IMR-90 (cell line): ENCODE data around the gene MFN2.

Source experiments
- BHLHE40 ChIP-seq: fragments of 150-350 bp; IDR thresholded peaks from 2 replicates; pipeline ENCODE4 v1.6.1; 2016; ENCODE audit warnings: mild to moderate bottlenecking, low read depth, low read length
- CEBPB ChIP-seq: IDR thresholded peaks from 2 replicates; pipeline ENCODE4 v1.6.1; 2012; ENCODE audit warnings: low read depth, low read length, improper control_type of control experiment
- CTCF ChIP-seq: conservative IDR thresholded peaks from 2 replicates; pipeline ENCODE4 v1.5.1; 2012; ENCODE audit warnings: mild to moderate bottlenecking, low read depth, low read length, improper control_type of control experiment
- ELK1 ChIP-seq: fragments of 150-350 bp; IDR thresholded peaks from 2 replicates; pipeline ENCODE4 v1.6.1; 2016; ENCODE audit warnings: low read depth, mild to moderate bottlenecking, low read length, moderate library complexity, borderline replicate concordance
- FOS ChIP-seq: fragments of 150-350 bp; IDR thresholded peaks from 2 replicates; pipeline ENCODE4 v1.6.1; 2016; ENCODE audit warnings: low read depth, low read length
- NFE2L2 ChIP-seq: fragments of 150-350 bp; IDR thresholded peaks from 2 replicates; pipeline ENCODE4 v1.6.1; 2016; ENCODE audit warnings: low read depth, mild to moderate bottlenecking, low read length
- POLR2A ChIP-seq: IDR thresholded peaks from 2 replicates; pipeline ENCODE4 v1.6.1; 2012; ENCODE audit warnings: mild to moderate bottlenecking, low read depth, low read length
- RFX5 ChIP-seq: IDR thresholded peaks from 2 replicates; pipeline ENCODE4 v1.8.0; 2012; ENCODE audit warnings: low read depth, mild to moderate bottlenecking, low read length, moderate library complexity
- SMC3 ChIP-seq: fragments of 150-350 bp; IDR thresholded peaks from 2 replicates; pipeline ENCODE4 v1.6.1; 2016; ENCODE audit warnings: low read depth, mild to moderate bottlenecking, antibody characterized with exemption, low read length, moderate library complexity
- USF2 ChIP-seq: fragments of 150-350 bp; IDR thresholded peaks from 2 replicates; pipeline ENCODE4 v1.6.1; 2017; ENCODE audit warnings: mild to moderate bottlenecking, antibody characterized with exemption, low read length, low read depth

- no peak for TF ChIP-seq RFX5
- TF ChIP-seq CTCF = no peak
- TF ChIP-seq USF2 = no peak
- no peak for TF ChIP-seq SMC3
- TF ChIP-seq POLR2A = no peak
- TF ChIP-seq FOS = no peak
- TF ChIP-seq CEBPB = no peak
- no peak for TF ChIP-seq BHLHE40
- no peak for TF ChIP-seq NFE2L2
- TF ChIP-seq ELK1 = no peak
These were observed 4.3 kb downstream of the MFN2 start for GRCh38 chr1:11984576-11984975.
